ENCODE measurements around the gene PDCD1LG2. TPM values are rescaled to one million over a fixed set of nuclear protein-coding genes. Genes with fewer than 3 reads are reported as not detected.

PDCD1LG2 gene
- polyA plus RNA-seq, 3 donors, result 0.16 to 0.41 (median 0.17) TPM

GRCh38 chr9:5480919-5481318 is 29.4 kb upstream of the PDCD1LG2 start:
- Mint-ChIP-seq H3K27me3 (ENCODE audit: low read depth in 3 of 3) (peaks cover 0 to 1% (median 0%) of the 10 kb centered on the region in 3 donors), H3K4me1 (peaks cover 17% of the 10 kb centered on the region), H3K4me3 (no peak overlapping the region), H3K36me3 (no peaks in the 10 kb centered on the region), H3K27ac (no peak overlapping the region), H3K9me3 (peaks cover 0 to 9% (median 2%) of the 10 kb centered on the region in 7 donors)
- TF ChIP-seq, protein P1, sequence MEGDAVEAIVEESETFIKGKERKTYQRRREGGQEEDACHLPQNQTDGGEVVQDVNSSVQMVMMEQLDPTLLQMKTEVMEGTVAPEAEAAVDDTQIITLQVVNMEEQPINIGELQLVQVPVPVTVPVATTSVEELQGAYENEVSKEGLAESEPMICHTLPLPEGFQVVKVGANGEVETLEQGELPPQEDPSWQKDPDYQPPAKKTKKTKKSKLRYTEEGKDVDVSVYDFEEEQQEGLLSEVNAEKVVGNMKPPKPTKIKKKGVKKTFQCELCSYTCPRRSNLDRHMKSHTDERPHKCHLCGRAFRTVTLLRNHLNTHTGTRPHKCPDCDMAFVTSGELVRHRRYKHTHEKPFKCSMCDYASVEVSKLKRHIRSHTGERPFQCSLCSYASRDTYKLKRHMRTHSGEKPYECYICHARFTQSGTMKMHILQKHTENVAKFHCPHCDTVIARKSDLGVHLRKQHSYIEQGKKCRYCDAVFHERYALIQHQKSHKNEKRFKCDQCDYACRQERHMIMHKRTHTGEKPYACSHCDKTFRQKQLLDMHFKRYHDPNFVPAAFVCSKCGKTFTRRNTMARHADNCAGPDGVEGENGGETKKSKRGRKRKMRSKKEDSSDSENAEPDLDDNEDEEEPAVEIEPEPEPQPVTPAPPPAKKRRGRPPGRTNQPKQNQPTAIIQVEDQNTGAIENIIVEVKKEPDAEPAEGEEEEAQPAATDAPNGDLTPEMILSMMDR (IDR thresholded peaks at IDR 0.05), result no peak
- Histone ChIP-seq H3K9ac (ENCODE audit: insufficient read depth, low read length, poor library complexity, severe bottlenecking) (no peak overlapping the region), H3K79me2 (ENCODE audit: insufficient read depth, low read length) (no peaks in the 10 kb centered on the region), H3K4me3 (replicated peaks in 1 of 3; ENCODE audit: low read depth in 2 of 3, low read length in 3 of 3) (no peak overlapping the region), H3K4me2 (replicated peaks; ENCODE audit: extremely low read depth, low read length, poor library complexity, severe bottlenecking) (no peak overlapping the region), H3K27ac (ENCODE audit: low read depth in 1 of 2, low read length in 2 of 2) (no peak overlapping the region), H2AFZ (ENCODE audit: insufficient read depth, low read depth, low read length, poor library complexity, severe bottlenecking) (no peak overlapping the region), H3K9me3 (replicated peaks in 1 of 2; ENCODE audit: control insufficient read depth in 1 of 2, insufficient read depth in 1 of 2, low read length in 2 of 2) (no peaks in the 10 kb centered on the region), H3K27me3 (ENCODE audit: control insufficient read depth in 2 of 2, insufficient read depth in 2 of 2, low read length in 2 of 2) (no peaks in the 10 kb centered on the region), H3K36me3 (replicated peaks in 1 of 2; ENCODE audit: control insufficient read depth in 1 of 2, insufficient read depth in 2 of 2, low read length in 2 of 2) (no peaks in the 10 kb centered on the region), H4K20me1 (ENCODE audit: insufficient read depth, low read length) (no peaks in the 10 kb centered on the region), H3K4me1 (ENCODE audit: control insufficient read depth in 1 of 2, insufficient read depth in 2 of 2, low read length in 2 of 2) (peaks cover 2 to 10% of the 10 kb centered on the region in 2 donors)
- DNase-seq, result no peak
- 100% methylated on average over 1 of the region's 4 CpGs for WGBS (ENCODE audit: insufficient coverage)
- intact Hi-C loops (cut with micrococcal nuclease), result no loop called here

DNA sequence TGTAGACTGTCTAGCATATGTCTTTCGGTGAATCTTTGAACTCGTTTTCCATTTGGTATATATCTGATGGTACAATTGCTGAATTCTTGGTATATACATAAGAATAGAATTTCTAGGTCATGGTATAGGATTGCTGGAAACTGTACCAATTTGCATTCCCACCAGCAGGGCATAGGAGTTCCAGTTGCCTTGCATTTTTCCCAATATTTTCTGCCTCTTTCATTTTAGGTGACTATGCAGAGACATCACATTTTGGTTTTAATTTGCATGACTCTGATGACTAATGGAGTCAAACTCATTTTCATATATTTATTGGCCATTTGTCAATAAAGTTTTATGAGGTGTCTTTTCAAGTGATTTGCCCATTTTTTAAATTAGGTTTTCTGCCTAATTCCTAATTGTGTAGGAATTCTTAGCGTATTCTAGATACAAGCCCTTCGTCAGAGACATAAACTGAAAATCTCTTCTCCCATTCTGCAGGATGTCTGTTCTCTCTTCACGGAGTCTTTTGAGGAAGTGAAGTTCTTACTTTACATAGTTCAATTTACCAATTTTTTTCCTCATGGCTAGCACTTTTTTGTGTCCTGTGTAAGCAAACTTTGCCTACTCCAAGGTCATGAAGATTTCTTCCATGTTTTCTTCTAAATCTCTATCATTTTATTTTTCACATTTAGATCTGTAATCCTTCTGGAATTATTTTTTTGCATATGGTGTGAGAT is 28.9 kb upstream of the PDCD1LG2 start:
- Histone ChIP-seq H3K4me3 (replicated peaks in 1 of 3; ENCODE audit: low read depth in 2 of 3, low read length in 3 of 3) (no peak overlapping the region), H3K79me2 (ENCODE audit: insufficient read depth, low read length) (no peaks in the 10 kb centered on the region), H3K4me1 (ENCODE audit: control insufficient read depth in 1 of 2, insufficient read depth in 2 of 2, low read length in 2 of 2) (peaks cover 2 to 10% of the 10 kb centered on the region in 2 donors), H3K4me2 (replicated peaks; ENCODE audit: extremely low read depth, low read length, poor library complexity, severe bottlenecking) (peak overlapping the region; percentile 6), H3K9ac (ENCODE audit: insufficient read depth, low read length, poor library complexity, severe bottlenecking) (no peak overlapping the region), H4K20me1 (ENCODE audit: insufficient read depth, low read length) (no peaks in the 10 kb centered on the region), H3K27me3 (ENCODE audit: control insufficient read depth in 2 of 2, insufficient read depth in 2 of 2, low read length in 2 of 2) (no peaks in the 10 kb centered on the region), H2AFZ (ENCODE audit: insufficient read depth, low read depth, low read length, poor library complexity, severe bottlenecking) (no peak overlapping the region), H3K27ac (ENCODE audit: low read depth in 1 of 2, low read length in 2 of 2) (no peak overlapping the region), H3K9me3 (replicated peaks in 1 of 2; ENCODE audit: control insufficient read depth in 1 of 2, insufficient read depth in 1 of 2, low read length in 2 of 2) (no peaks in the 10 kb centered on the region), H3K36me3 (replicated peaks in 1 of 2; ENCODE audit: control insufficient read depth in 1 of 2, insufficient read depth in 2 of 2, low read length in 2 of 2) (no peaks in the 10 kb centered on the region)
- Mint-ChIP-seq H3K4me1 (peaks cover 17% of the 10 kb centered on the region), H3K27ac (no peak overlapping the region), H3K27me3 (ENCODE audit: low read depth in 3 of 3) (peaks cover 0 to 1% (median 0%) of the 10 kb centered on the region in 3 donors), H3K9me3 (peaks cover 0 to 3% (median 0%) of the 10 kb centered on the region in 7 donors), H3K36me3 (no peaks in the 10 kb centered on the region), H3K4me3 (peak overlapping the region in 1 of 2 donors; percentile 61)
- no peak for DNase-seq
- intact Hi-C loops (cut with micrococcal nuclease), result no loop called here
- no CpG with 5 or more reads among the region's 5 CpGs for whole genome bisulfite sequencing (ENCODE audit: insufficient coverage)
- TF ChIP-seq, protein P1 (IDR thresholded peaks at IDR 0.05), result no peak
